PC-3 (cell line): ENCODE results near the gene FBXW7. TPM values are rescaled to one million over a fixed set of nuclear protein-coding genes. Genes with fewer than 3 reads are reported as not detected.

Experiments
- ATAC-seq: fragments of 200-7000 bp; cut with Tn5 transposase; 2 replicates; pipeline ENCODE4 v1.9.1; 2020; ENCODE audit warnings: mild to moderate bottlenecking, moderate library complexity
- BruUV-seq: library from RNA; stranded (reverse); fragments of 400-500 nt; replicated peaks from 2 replicates; lab custom pipeline; 2021; lab: Mats Ljungman, UMichigan
- CTCF ChIA-PET: fragments of 300-600 bp; sonication (Branson Sonifier 250); formaldehyde crosslinking; loops from one replicate; lab custom pipeline; 2022; ENCODE audit warnings: antibody characterized with exemption; lab: Charles Lee
- POLR2A ChIA-PET: fragments of 300-600 bp; sonication (Branson Sonifier 250); formaldehyde crosslinking; loops from one replicate; lab custom pipeline; 2022; ENCODE audit warnings: antibody characterized with exemption; ENCODE audit not compliant: unreplicated experiment; lab: Charles Lee
- DNase-seq: peaks from one replicate; pipeline ENCODE4 v3.0.0-alpha.2; 2015
- H2AFZ ChIP-seq: fragments of 300-600 bp; sonication (generic); 2 replicates; pipeline ENCODE4 v1.6.0; 2016; ENCODE audit warnings: antibody characterized with exemption, low read length
- H3F3A ChIP-seq: fragments of 300-600 bp; sonication (generic); one replicate; pipeline ENCODE4 v1.6.0; 2017; ENCODE audit warnings: antibody characterized with exemption, low read length, control low read depth, mild to moderate bottlenecking; ENCODE audit not compliant: unreplicated experiment
- H3K27ac ChIP-seq: fragments of 300-600 bp; sonication (generic); 2 replicates; pipeline ENCODE4 v1.5.1; 2016; ENCODE audit warnings: mild to moderate bottlenecking, low read length
- H3K27me3 ChIP-seq: fragments of 300-600 bp; sonication (generic); 2 replicates; pipeline ENCODE4 v1.6.1; 2016; ENCODE audit warnings: low read length, mixed read lengths
- H3K36me3 ChIP-seq: fragments of 300-600 bp; sonication (generic); 2 replicates; pipeline ENCODE4 v1.6.1; 2016; ENCODE audit warnings: low read depth, mixed run types, low read length, mixed read lengths
- H3K4me1 ChIP-seq: fragments of 300-600 bp; sonication (generic); 2 replicates; pipeline ENCODE4 v1.5.1; 2016; ENCODE audit warnings: low read length; ENCODE audit not compliant: insufficient read depth
- H3K4me2 ChIP-seq: fragments of 300-600 bp; sonication (generic); 2 replicates; pipeline ENCODE4 v1.6.0; 2016; ENCODE audit warnings: low read length
- H3K4me3 ChIP-seq: fragments of 300-600 bp; sonication (generic); 2 replicates; pipeline ENCODE4 v1.5.1; 2016; ENCODE audit warnings: mild to moderate bottlenecking, low read length, mixed read lengths
- H3K79me2 ChIP-seq: fragments of 300-600 bp; sonication (generic); 2 replicates; pipeline ENCODE4 v1.6.1; 2017; ENCODE audit warnings: low read length, mixed read lengths
- H3K9ac ChIP-seq: fragments of 300-600 bp; sonication (generic); 2 replicates; pipeline ENCODE4 v1.6.0; 2016; ENCODE audit warnings: mild to moderate bottlenecking, low read length
- H3K9me2 ChIP-seq: fragments of 300-600 bp; sonication (generic); replicated peaks from 2 replicates; pipeline ENCODE4 v1.6.1; 2016; ENCODE audit warnings: mixed run types, low read length, mixed read lengths
- H3K9me3 ChIP-seq: fragments of 300-600 bp; sonication (generic); 2 replicates; pipeline ENCODE4 v1.6.1; 2016; ENCODE audit warnings: low read length, mixed read lengths
- H4K20me1 ChIP-seq: fragments of 300-600 bp; sonication (generic); 2 replicates; pipeline ENCODE4 v1.6.1; 2016; ENCODE audit warnings: low read length, mixed read lengths
- CTCF ChIP-seq: fragments of 300-600 bp; sonication (generic); conservative IDR thresholded peaks from 2 replicates; pipeline ENCODE4 v1.5.1; 2017; ENCODE audit warnings: antibody characterized with exemption, low read depth, mild to moderate bottlenecking, low read length
- EZH2 ChIP-seq: fragments of 300-600 bp; sonication (generic); IDR thresholded peaks from one replicate; pipeline ENCODE4 v1.6.1; 2017; ENCODE audit warnings: antibody characterized with exemption, mild to moderate bottlenecking, low read length; ENCODE audit not compliant: unreplicated experiment
- EZH2phosphoT487 ChIP-seq: fragments of 300-600 bp; sonication (generic); IDR thresholded peaks from 2 replicates; pipeline ENCODE4 v1.6.1; 2018; ENCODE audit warnings: mild to moderate bottlenecking, antibody characterized with exemption, low read length, borderline replicate concordance
- intact Hi-C: fragments of 100-400 bp; cut with micrococcal nuclease; formaldehyde crosslinking; loops from 2 replicates; pipeline ENCODE4 v1.9.0; 2023
- total RNA-seq: library from RNA; depleted of rRNA; stranded (reverse); fragments of >200 nt; gene quantifications from 2 replicates; pipeline ENCODE4 v1.2.3, GENCODE V29; 2014

FBXW7 gene
- total RNA-seq, 1 experiment from 2014 or later: 24.3 TPM

- Histone ChIP-seq H3K79me2 (no peaks in the 10 kb centered on the region), H4K20me1 (no peaks in the 10 kb centered on the region), H3K9me2 (no peaks in the 10 kb centered on the region), H3K27me3 (no peaks in the 10 kb centered on the region), H3K4me1 (no peaks in the 10 kb centered on the region), H2AFZ (no peak overlapping the region), H3K9me3 (no peaks in the 10 kb centered on the region), H3K9ac (no peak overlapping the region), H3K27ac (no peak overlapping the region), H3F3A (no peaks in the 10 kb centered on the region), H3K4me3 (no peak overlapping the region), H3K4me2 (no peak overlapping the region), H3K36me3 (no peaks in the 10 kb centered on the region)
- BruUV-seq: no TSS peak
- ChIA-PET CTCF (no interaction called here), POLR2A (interaction anchor here (0.6 kb wide), 1 partner anchor 206 kb away, joined by 3 read pairs; no protein-coding TSS in a partner anchor)
- no peak for DNase-seq
- ATAC-seq: no peak
- intact Hi-C loops: loop anchor here (10.0 kb wide), 2 partner anchors 625 to 1275 kb away; partner anchors contain the start of gene GATB
- TF ChIP-seq EZH2phosphoT487 (no peak), EZH2 (no peak), CTCF (no peak)
Measured at GRCh38 chr4:152389359-152389758, 146.5 kb downstream of the FBXW7 start.

GRCh38 chr4:152385551-152385950 is 150.3 kb downstream of the FBXW7 start:
- Histone ChIP-seq H2AFZ (no peak overlapping the region), H3K4me1 (no peaks in the 10 kb centered on the region), H3K4me2 (no peak overlapping the region), H3K36me3 (no peaks in the 10 kb centered on the region), H3K4me3 (no peak overlapping the region), H4K20me1 (no peaks in the 10 kb centered on the region), H3K79me2 (no peaks in the 10 kb centered on the region), H3F3A (no peaks in the 10 kb centered on the region), H3K9me3 (no peaks in the 10 kb centered on the region), H3K27ac (no peak overlapping the region), H3K9me2 (no peaks in the 10 kb centered on the region), H3K9ac (no peak overlapping the region), H3K27me3 (no peaks in the 10 kb centered on the region)
- BruUV-seq: no TSS peak
- POLR2A ChIA-PET: no interaction called here
- ATAC-seq (0 out of 2 replicates have a peak, but pooled peaks have one; percentile 33), DNase-seq (peak; percentile 47)
- CTCF ChIA-PET: interaction anchor here (0.5 kb wide), 1 partner anchor 223 kb away, joined by 4 read pairs; no protein-coding TSS in a partner anchor
- intact Hi-C loops: loop anchor here (10.0 kb wide), 2 partner anchors 621 to 1271 kb away; partner anchors contain the start of gene GATB
- TF ChIP-seq EZH2phosphoT487 (no peak), EZH2 (no peak), CTCF (peak; percentile 70)

GRCh38 chr4:152382057-152382785 is 153.7 kb downstream of the FBXW7 start:
- Histone ChIP-seq H3K79me2 (no peaks in the 10 kb centered on the region), H3K27ac (no peak overlapping the region), H3K4me1 (no peaks in the 10 kb centered on the region), H3K9me2 (no peaks in the 10 kb centered on the region), H3K9me3 (no peaks in the 10 kb centered on the region), H3K4me2 (no peak overlapping the region), H3K4me3 (no peak overlapping the region), H4K20me1 (no peaks in the 10 kb centered on the region), H2AFZ (no peak overlapping the region), H3K27me3 (no peaks in the 10 kb centered on the region), H3K9ac (no peak overlapping the region), H3F3A (no peaks in the 10 kb centered on the region), H3K36me3 (no peaks in the 10 kb centered on the region)
- TF ChIP-seq EZH2phosphoT487 (no peak), CTCF (no peak), EZH2 (no peak)
- CTCF ChIA-PET: no interaction called here
- POLR2A ChIA-PET: no interaction called here
- ATAC-seq (no peak), DNase-seq (no peak)
- intact Hi-C loops: loop anchor here (10.0 kb wide), 2 partner anchors 617 to 1267 kb away; partner anchors contain the start of gene GATB
- BruUV-seq: no TSS peak
